GM19240 (cell line): Measurements from ENCODE around the gene KRTAP9-8.
"Not testable (repeated sequence)": the region's sequence is repeated elsewhere in the genome, so short reads cannot be mapped to it uniquely, and the experiment has no call there.

Experiments used
- DNase-seq: peaks from one replicate; pipeline ENCODE4 v3.0.0; 2011; ENCODE audit warnings: low spot score; ENCODE audit not compliant: insufficient read length

The KRTAP9-8 gene, protein sequence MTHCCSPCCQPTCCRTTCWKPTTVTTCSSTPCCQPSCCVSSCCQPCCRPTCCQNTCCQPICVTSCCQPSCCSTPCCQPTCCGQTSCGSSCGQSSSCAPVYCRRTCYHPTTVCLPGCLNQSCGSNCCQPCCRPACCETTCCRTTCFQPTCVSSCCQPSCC

DNA sequence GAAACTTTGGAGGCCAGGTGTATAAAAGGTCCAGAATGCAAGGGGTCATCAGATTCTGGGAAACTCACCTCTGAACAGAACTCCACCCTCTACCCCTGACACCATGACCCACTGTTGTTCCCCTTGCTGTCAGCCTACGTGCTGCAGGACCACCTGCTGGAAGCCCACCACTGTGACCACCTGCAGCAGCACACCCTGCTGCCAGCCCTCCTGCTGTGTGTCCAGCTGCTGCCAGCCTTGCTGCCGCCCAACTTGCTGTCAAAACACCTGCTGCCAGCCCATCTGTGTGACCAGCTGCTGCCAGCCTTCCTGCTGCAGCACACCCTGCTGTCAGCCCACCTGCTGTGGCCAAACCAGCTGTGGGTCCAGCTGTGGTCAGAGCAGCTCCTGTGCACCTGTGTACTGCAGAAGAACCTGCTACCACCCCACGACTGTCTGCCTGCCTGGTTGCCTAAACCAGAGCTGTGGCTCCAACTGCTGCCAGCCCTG, at the start of gene KRTAP9-8:
KRTAP9-8 (plus strand) TSS at position 51 of the 489 bp plus-strand sequence; CDS start at position 104, 53 bp downstream.
- DNase-seq = not testable (repeated sequence)

DNA sequence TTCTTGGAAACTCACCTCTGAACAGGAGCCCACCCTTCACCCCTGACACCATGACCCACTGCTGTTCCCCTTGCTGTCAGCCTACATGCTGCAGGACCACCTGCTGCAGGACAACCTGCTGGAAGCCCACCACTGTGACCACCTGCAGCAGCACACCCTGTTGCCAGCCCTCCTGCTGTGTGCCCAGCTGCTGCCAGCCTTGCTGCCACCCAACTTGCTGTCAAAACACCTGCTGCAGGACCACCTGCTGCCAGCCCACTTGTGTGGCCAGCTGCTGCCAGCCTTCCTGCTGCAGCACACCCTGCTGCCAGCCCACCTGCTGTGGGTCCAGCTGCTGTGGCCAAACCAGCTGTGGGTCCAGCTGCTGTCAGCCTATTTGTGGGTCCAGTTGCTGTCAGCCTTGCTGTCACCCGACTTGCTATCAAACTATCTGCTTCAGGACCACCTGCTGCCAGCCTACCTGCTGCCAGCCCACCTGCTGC, 47.9 kb upstream of the KRTAP9-8 start, which contains the start of gene KRTAP9-1:
KRTAP9-1 (plus strand) TSS at position 51 of the 482 bp plus-strand sequence; CDS start at position 51, 0 bp downstream.
- not testable (repeated sequence) for DNase-seq

DNA sequence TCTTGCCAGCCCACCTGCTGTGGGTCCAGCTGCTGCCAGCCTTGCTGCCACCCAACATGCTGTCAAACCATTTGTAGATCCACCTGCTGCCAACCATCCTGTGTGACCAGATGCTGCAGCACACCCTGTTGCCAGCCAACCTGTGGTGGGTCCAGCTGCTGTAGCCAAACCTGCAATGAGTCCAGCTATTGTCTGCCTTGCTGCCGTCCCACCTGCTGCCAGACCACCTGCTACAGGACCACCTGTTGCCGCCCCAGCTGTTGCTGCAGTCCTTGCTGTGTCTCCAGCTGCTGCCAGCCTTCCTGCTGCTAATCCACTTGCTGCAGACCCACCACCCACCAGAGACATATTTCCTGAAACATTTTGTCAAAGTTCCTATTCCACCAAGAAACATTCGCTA, 47.5 kb upstream of the KRTAP9-8 start:
- no peak for DNase-seq

DNA sequence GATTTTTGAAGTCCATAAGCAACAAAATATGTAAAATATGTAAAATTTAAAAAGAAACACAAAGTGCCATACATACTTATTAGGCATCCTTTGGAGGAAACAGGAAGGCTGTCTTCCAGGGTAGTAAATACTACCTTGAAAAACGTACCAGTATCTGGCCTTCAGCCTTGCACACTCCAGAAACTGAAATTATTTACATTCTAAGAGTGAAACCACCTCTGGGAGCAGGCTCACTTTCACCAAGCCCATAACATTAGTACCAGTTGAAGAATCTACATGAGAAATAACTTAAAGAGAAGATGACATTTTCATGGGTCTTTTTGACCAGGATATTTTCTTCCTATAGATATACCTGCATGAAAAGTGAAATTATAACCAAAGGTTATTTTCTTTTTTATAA, 41.7 kb upstream of the KRTAP9-8 start:
- no peak for DNase-seq

DNA sequence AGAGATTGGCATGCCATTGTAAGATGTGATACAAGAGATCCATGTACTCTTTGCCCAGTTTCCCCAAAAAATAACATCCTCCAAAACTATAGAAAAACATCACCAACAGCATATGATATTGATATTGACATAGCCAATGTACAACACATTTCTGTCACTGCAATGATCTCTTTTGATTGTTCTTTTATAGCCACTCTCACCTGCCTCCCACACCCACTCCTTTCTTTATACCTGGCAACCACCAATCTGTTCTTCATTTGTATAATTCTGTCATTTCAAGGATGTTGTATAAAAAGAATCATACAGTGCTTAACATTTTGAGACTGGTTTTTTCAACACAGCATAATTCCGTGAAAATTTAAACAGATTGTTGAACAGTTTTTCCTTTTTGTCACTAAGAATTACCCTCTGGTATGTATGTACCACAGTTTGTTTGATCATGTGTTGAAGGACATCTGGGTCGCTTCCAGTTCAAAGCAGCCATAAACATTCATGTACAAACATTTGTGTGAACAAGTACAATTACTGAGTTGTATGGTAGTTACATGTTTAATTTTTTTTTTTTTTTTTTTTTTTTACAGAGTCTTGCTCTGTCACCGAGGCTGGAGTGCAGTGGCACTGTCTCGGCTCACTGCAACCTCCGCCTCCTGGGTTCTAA, 38.2 kb upstream of the KRTAP9-8 start:
- DNase-seq = no peak

DNA sequence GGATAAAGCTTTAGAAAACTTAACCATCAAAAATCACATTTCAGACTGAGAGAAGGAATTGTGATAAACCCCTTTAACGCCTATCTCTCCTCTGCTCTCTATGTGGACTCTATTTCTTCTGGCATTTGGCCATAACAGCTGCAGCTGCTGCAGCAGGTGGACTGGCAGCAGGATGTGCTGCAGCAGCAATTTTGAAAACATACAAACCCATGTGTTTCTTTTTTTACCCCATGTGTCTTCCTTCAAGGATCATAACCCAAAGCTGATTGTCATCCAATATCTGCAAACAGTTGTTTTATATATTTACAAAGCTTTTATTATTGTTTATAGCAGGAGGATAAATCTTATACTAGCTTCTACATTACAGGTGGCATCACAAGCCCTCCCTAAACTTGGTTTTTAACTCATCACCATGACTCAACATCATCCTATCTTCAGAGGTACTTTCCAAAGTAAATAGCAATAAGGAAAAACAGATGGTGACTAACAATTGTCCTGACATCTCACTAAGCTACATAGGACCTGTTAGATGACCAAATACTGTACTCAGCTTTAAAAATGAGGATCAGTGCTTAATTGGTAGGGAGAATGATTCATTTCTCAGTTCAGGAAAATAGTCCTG, 25.8 kb upstream of the KRTAP9-8 start:
- no peak for DNase-seq

DNA sequence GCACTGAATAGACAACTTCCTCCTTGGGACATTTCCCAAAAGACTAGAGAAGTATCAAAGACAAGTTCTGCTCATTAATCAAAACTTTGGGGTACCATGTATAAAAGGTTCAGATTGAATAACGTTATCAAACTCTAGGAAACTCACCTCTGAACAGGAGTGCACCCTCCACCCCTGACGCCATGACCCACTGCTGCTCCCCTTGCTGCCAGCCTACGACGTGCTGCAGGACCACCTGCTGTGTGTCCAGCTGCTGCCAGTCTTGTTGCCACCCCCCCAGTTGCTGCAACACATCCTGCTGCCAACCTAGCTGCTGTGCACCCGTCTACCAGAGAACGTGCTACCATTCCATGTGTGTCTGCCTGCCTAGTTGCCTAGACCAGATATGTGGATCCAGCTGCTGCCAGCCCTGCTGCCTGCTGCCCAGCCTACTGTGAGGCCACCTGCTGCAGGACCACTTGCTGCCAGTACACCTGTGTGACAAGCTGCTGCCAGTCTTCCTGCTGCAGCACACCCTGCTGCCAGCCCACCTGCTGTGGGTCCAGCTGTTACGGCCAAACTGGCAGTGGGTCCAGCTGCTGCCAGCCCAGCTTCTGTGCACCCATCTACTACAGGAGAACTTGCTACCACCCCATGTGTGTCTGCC, 25.2 kb upstream of the KRTAP9-8 start:
- no peak for DNase-seq

DNA sequence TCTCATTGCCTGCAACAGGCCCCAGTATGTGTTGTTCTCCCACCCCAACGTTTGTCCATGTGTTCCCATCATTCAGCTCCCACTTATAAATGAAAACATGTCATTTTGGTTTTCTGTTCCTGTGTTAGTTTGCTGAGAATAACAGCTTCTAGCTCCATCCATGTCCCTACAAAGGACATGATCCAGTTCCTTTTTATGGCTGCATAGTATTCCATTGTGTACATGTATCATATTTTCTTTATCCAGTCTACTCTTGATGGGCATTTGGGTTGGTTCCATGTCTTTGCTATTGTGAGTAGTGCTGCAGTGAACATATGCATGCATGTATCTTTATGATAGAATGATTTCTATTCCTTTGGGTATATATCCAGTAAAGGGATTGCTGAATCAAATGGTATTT, 22.1 kb upstream of the KRTAP9-8 start:
- DNase-seq = no peak

DNA sequence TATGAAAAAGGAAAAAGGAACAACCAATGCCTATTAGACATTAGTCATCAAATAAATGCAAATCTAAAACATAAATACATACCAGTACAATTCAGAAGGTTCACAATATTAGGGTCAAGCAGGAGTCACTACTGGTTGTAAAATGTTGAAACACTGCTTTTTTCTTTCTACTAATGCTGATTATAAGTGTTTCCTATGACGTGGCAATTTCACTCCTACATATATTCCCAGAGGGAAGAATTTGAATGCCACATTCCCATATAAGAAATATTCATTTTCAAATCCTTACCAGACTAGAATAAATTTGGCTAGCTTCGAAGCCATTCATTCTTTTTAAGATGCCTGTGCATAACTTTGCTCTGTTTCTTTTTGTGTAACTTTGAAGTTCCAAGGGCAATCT, 14.0 kb upstream of the KRTAP9-8 start:
- DNase-seq = no peak

DNA sequence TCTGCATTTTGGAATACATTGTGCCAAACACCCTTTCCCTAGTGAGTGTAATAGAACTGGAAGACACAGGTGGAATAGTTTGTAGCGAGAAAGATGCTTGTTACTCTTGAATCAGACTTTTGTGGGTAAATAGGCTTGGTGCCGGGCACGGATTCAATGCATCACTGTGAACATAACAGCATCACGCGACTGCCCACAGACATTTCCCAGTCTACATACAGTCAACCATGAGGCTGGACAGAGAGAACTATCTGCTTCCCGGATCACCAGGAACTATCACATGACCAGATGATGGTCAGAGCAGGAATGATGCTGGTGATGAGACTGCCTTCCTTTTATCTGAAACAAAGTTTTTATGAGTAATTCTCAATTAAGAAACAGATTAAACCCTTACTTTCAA, 11.7 kb upstream of the KRTAP9-8 start:
- no peak for DNase-seq

DNA sequence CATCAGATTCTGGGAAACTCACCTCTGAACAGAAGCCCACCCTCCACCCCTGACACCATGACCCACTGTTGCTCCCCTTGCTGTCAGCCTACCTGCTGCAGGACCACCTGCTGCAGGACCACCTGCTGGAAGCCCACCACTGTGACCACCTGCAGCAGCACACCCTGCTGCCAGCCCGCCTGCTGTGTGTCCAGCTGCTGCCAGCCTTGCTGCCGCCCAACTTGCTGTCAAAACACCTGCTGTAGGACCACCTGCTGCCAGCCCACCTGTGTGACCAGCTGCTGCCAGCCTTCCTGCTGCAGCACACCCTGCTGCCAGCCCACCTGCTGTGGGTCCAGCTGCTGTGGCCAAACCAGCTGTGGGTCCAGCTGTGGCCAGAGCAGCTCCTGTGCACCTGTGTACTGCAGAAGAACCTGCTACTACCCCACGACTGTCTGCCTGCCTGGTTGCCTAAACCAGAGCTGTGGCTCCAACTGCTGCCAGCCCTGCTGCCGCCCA, 11.2 kb upstream of the KRTAP9-8 start, which contains the start of gene KRTAP9-2:
KRTAP9-2 (plus strand) TSS at position 51 of the 498 bp plus-strand sequence; CDS start at position 58, 7 bp downstream.
- DNase-seq = not testable (repeated sequence)

DNA sequence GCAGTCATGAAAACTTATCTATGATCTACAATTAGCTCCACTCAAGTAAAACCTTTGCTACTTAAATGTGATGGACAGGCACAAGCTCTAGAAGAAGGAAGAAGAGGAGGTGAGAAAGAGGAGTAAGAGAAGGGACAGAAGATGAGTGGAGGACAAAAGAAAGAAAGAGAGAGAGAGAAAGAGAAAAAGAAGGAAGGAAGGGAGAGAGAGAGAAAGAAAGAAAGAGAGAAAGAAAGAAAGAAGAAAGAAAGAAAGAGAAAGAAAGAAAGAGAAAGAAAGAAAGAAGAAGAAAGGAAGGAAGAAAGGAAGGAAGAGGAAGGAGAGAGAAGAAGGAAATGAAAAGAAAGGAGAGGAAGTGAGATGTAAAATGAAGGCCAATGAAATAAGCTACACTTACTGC, 7.7 kb upstream of the KRTAP9-8 start:
- no peak for DNase-seq

DNA sequence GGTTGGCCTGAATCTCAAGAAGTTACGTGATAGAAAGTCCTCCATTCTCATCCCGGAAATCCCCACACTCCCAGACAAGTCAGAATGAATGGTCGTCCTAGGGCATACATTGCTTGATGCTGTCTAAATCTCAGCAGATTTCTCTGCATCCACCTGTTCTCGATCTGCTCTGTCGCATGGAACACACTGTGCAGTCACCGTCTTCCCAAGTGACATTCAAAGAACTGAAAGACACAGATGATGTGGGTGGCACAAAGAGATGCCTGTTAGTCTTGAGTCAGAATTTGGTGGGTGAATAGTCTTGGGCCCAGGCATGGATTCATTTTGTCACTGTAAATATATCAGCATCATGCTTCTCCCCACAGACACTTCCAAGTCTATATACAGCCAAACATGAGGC, 6.1 kb upstream of the KRTAP9-8 start:
- DNase-seq = no peak

DNA sequence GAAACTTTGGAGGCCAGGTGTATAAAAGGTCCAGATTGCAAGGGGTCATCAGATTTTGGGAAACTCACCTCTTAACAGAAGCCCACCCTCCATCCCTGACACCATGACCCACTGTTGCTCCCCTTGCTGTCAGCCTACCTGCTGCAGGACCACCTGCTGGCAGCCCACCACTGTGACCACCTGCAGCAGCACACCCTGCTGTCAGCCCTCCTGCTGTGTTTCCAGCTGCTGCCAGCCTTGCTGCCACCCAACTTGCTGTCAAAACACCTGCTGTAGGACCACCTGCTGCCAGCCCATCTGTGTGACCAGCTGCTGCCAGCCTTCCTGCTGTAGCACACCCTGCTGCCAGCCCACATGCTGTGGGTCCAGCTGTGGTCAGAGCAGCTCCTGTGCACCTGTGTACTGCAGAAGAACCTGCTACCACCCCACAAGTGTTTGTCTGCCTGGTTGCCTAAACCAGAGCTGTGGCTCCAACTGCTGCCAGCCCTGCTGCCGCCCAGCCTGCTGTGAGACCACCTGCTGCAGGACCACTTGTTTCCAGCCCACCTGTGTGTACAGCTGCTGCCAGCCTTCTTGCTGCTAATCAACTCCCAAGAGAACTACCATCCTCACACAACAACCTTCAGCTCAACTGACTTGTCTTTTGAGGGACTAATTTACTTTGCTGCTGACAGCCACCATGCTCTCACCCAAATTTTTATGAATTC, 5.2 kb upstream of the KRTAP9-8 start, which contains the start of gene KRTAP9-3:
KRTAP9-3 (plus strand) TSS at position 51 of the 707 bp plus-strand sequence; CDS start at position 104, 53 bp downstream.
- DNase-seq = not testable (repeated sequence)

DNA sequence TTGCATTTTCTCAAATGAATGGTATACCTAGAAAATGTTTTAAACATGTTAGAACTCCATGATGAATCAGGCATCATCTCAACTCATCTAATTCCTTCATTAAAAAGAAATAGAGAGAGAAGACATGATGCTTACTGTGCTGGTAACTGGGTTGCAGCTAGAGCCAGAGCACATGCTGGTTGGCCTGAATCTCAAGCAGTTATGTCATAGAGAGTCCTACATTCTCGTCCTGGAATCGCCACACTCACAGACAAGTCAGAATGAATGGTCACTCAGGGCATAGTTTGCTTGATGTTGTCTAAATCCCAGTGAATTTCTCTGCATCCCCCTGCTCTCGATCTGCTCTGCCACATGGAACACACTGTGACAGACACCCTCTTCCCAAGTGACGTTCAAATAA, 683 bp upstream of the KRTAP9-8 start:
- DNase-seq = not testable (repeated sequence)

DNA sequence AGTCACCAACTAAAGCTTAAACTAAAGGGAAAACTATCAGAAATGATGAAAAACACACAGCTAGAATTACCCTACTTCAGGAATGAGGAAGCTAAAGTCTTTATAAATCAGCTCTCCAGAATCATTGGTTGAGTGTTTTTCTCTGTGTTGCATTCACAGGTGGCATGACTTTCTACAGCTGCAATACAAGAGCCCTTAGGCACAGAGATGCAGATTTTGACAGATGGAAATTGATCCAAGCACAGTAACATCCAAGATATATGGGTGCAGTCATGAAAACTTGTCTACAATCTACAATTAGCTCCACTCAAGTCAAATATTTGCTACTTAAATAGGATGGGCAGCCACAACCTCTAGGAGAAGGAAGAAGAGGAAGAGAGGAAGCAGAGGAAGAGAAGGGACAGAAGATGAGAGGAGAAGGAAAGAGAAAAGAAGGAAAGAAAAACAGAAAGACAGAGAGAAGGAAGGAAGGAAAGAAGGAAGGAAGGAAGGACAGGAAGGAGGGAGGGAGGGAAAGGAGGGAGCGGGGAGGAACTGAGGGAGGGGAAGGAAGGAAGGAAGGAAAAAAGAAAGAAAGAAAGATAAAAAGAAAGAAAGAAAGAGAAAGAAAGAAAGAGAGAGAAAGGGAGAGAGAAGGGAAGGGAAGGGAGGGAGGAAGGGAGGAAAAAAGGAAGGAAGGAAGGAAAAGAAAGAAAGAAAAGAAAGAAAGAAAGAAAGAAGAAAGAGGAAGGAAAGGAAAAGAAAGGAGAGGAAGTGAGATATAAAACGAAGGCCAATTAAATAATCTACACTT, 9.4 kb downstream of the KRTAP9-8 start:
- not testable (repeated sequence) for DNase-seq

DNA sequence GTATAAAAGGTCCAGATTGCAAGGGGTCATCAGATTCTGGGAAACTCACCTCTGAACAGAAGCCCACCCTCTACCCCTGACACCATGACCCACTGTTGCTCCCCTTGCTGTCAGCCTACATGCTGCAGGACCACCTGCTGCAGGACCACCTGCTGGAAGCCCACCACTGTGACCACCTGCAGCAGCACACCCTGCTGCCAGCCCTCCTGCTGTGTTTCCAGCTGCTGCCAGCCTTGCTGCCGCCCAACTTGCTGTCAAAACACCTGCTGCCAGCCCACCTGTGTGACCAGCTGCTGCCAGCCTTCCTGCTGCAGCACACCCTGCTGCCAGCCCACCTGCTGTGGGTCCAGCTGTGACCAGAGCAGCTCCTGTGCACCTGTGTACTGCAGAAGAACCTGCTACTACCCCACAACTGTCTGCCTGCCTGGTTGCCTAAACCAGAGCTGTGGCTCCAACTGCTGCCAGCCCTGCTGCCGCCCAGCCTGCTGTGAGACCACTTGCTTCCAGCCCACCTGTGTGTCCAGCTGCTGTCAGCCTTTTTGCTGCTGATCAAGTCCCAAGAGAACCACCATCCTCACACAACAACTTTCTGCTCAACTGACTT, 11.9 kb downstream of the KRTAP9-8 start, which contains the start of gene KRTAP9-4:
KRTAP9-4 (plus strand) TSS at position 51 of the 604 bp plus-strand sequence; CDS start at position 85, 34 bp downstream.
- not testable (repeated sequence) for DNase-seq

DNA sequence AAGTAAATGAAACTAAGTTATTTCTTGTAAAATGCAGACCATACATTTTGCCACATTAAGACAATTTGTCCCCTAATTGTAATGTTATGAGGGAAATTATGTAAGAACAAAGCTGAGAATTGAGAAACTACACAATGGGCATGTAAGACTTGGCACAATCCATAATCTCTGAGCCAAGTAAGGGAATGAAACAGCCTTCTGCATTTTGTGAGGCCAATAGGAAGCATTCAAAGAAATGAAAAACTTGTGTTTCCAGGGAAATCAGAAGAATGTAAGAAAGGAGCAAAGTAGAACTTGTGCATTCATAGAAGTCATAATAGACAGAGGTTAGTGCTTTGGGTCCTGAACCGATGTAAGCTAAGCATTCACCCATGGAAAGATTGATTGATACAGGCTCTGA, 13.5 kb downstream of the KRTAP9-8 start:
- no peak for DNase-seq

DNA sequence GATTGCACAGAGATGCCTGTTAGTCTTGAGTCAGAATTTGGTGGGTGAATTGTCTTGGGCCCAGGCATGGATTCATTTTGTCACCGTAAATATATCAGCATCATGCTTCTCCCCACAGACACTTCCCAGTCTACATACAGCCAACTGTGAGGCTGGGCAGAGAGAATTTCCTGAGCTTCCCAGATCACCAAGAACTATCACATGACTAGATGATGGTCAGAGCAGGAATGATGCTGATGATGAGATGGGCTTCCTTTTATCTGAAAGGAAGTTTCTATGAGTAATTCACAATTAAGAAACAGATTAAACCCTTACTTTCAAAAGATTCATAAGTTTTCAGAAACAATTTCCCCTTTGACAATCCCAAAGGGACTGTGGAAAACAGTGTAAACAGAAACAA, 17.1 kb downstream of the KRTAP9-8 start:
- no peak for DNase-seq
